GM21576 (cell line): Measurements from ENCODE around the gene EXOC3L2.

Experiments
- ATAC-seq: cut with Tn5 transposase; IDR thresholded peaks from one replicate; pipeline ENCODE4 v1.9.1; 2021; ENCODE audit warnings: mild to moderate bottlenecking, moderate library complexity; ENCODE audit not compliant: unreplicated experiment

The EXOC3L2 gene

GRCh38 chr19:45162608-45163143 is 82.5 kb downstream of the EXOC3L2 start:
- ATAC-seq: no peak
